Left ventricle myocardium inferior (tissue), 1 donor: ENCODE data around the gene ANKRD39. TPM values are rescaled to one million over a fixed set of nuclear protein-coding genes. Genes with fewer than 3 reads are reported as not detected.
A peak's percentile ranks its signal among the peaks of the same experiment; 100 is the strongest.

ENCODE experiments used
- DNase-seq: peaks from one replicate; pipeline ENCODE4 v3.0.0-alpha.2; 2020
- H3K27ac ChIP-seq: fragments of 200-600 bp; replicated peaks from 2 replicates; pipeline ENCODE4 v1.8.0; 2021
- H3K27me3 ChIP-seq: fragments of 200-600 bp; 2 replicates; pipeline ENCODE4 v1.8.0; 2021; ENCODE audit warnings: low read depth
- H3K36me3 ChIP-seq: fragments of 200-600 bp; 2 replicates; pipeline ENCODE4 v1.8.0; 2021
- H3K4me1 ChIP-seq: fragments of 200-600 bp; 2 replicates; pipeline ENCODE4 v1.8.0; 2021
- H3K4me3 ChIP-seq: fragments of 200-600 bp; 2 replicates; pipeline ENCODE4 v1.8.0; 2021; ENCODE audit warnings: mild to moderate bottlenecking, moderate library complexity
- H3K9me3 ChIP-seq: fragments of 200-600 bp; replicated peaks from 2 replicates; pipeline ENCODE4 v1.8.0; 2021
- CTCF ChIP-seq: fragments of 200-600 bp; IDR thresholded peaks from 2 replicates; pipeline ENCODE4 v1.8.0; 2021; ENCODE audit warnings: antibody characterized with exemption, mild to moderate bottlenecking, borderline replicate concordance
- intact Hi-C: fragments of 100-400 bp; cut with micrococcal nuclease; formaldehyde crosslinking; loops from one replicate; pipeline ENCODE4 v1.11.0; 2022
- total RNA-seq: library from RNA; stranded (reverse); fragmentation: NEBNext Ultra II Directional; extraction: Animal tissue kit (Norgen Biotek cat#: 25700); gene quantifications from one replicate; pipeline ENCODE4 v1.2.1, GENCODE V29; 2021
- donor health status: DM: no; HTN: yes; CAD: no; lungs with severe emphysema.

Gene ANKRD39
- total RNA-seq, 1 donor from 2014 or later, result 14.3 TPM

GRCh38 chr2:96826546-96827278 is 31.1 kb downstream of the ANKRD39 start:
- DNase-seq, result no peak
- intact Hi-C loops, result no loop called here
- H3K27ac ChIP-seq, result no peak overlapping the region
- TF ChIP-seq CTCF, result no peak
- peaks cover 87% of the 10 kb centered on the region for H3K36me3 ChIP-seq
- H3K4me3 ChIP-seq, result no peak overlapping the region
- H3K4me1 ChIP-seq, result peaks cover 35% of the 10 kb centered on the region
- no peaks in the 10 kb centered on the region for H3K9me3 ChIP-seq
- no peaks in the 10 kb centered on the region for H3K27me3 ChIP-seq

GRCh38 chr2:96825057-96825456 is 32.8 kb downstream of the ANKRD39 start:
- intact Hi-C loops, result no loop called here
- no peak for DNase-seq

GRCh38 chr2:96824079-96824870 is 33.5 kb downstream of the ANKRD39 start:
- H3K27me3 ChIP-seq, result no peaks in the 10 kb centered on the region
- no peak overlapping the region for H3K4me3 ChIP-seq
- no peak for TF ChIP-seq CTCF
- no peak overlapping the region for H3K27ac ChIP-seq
- intact Hi-C loops, result no loop called here
- peaks cover 55% of the 10 kb centered on the region for H3K4me1 ChIP-seq
- peaks cover 67% of the 10 kb centered on the region for H3K36me3 ChIP-seq
- no peak for DNase-seq
- H3K9me3 ChIP-seq, result no peaks in the 10 kb centered on the region

More at GRCh38 chr2:96825057-96825456, 32.8 kb downstream of the ANKRD39 start:
- Histone ChIP-seq H3K27ac (no peak overlapping the region), H3K27me3 (no peaks in the 10 kb centered on the region), H3K9me3 (no peaks in the 10 kb centered on the region), H3K4me3 (no peak overlapping the region), H3K36me3 (peaks cover 74% of the 10 kb centered on the region), H3K4me1 (peaks cover 47% of the 10 kb centered on the region)
- TF ChIP-seq CTCF, result no peak

- intact Hi-C loops, result no loop called here
- Histone ChIP-seq H3K27ac (peak overlapping the region; percentile 34), H3K4me1 (peaks cover 65% of the 10 kb centered on the region), H3K36me3 (peaks cover 56% of the 10 kb centered on the region), H3K27me3 (no peaks in the 10 kb centered on the region), H3K9me3 (no peaks in the 10 kb centered on the region), H3K4me3 (no peak overlapping the region)
- no peak for DNase-seq
- TF ChIP-seq CTCF, result no peak
These were observed 34.6 kb downstream of the ANKRD39 start for GRCh38 chr2:96823198-96823597.

- no peak for DNase-seq
- peaks cover 52% of the 10 kb centered on the region for H3K36me3 ChIP-seq
- intact Hi-C loops, result no loop called here
- no peaks in the 10 kb centered on the region for H3K27me3 ChIP-seq
- peak overlapping the region; percentile 34 for H3K27ac ChIP-seq
- TF ChIP-seq CTCF, result no peak
- H3K4me1 ChIP-seq, result peaks cover 69% of the 10 kb centered on the region
- H3K9me3 ChIP-seq, result no peaks in the 10 kb centered on the region
- H3K4me3 ChIP-seq, result no peak overlapping the region
These were observed 35.0 kb downstream of the ANKRD39 start for GRCh38 chr2:96822786-96823185.
